DOHH2 (cell line): ENCODE results near the gene DDX5.

ENCODE experiments used
- H3F3A ChIP-seq: fragments of 200-600 bp; sonication (generic), shearing (Covaris generic); 2 replicates; pipeline ENCODE4 v1.6.0; 2016; ENCODE audit warnings: antibody characterized with exemption, mild to moderate bottlenecking; ENCODE audit not compliant: control insufficient read depth, insufficient read depth
- H3K27ac ChIP-seq: fragments of 200-600 bp; sonication (generic); 2 replicates; pipeline ENCODE4 v1.5.1; 2014; ENCODE audit warnings: low read depth, mild to moderate bottlenecking, low read length, moderate library complexity
- H3K27me3 ChIP-seq: fragments of 200-600 bp; sonication (generic); 2 replicates; pipeline ENCODE4 v1.6.1; 2014; ENCODE audit warnings: mild to moderate bottlenecking, low read length, mixed read lengths; ENCODE audit not compliant: control insufficient read depth
- H3K36me3 ChIP-seq: fragments of 200-600 bp; sonication (generic); 2 replicates; pipeline ENCODE4 v1.6.1; 2014; ENCODE audit warnings: mild to moderate bottlenecking, low read length, moderate library complexity, mixed read lengths; ENCODE audit not compliant: control insufficient read depth
- H3K4me1 ChIP-seq: fragments of 200-600 bp; sonication (generic); 2 replicates; pipeline ENCODE4 v1.6.1; 2014; ENCODE audit warnings: mild to moderate bottlenecking, low read length, mixed read lengths; ENCODE audit not compliant: control insufficient read depth
- H3K4me2 ChIP-seq: fragments of 200-600 bp; sonication (generic); 2 replicates; pipeline ENCODE4 v1.6.0; 2014; ENCODE audit warnings: mild to moderate bottlenecking, low read length, moderate library complexity
- H3K4me3 ChIP-seq: fragments of 200-600 bp; sonication (generic); 2 replicates; pipeline ENCODE4 v1.5.1; 2014; ENCODE audit warnings: mild to moderate bottlenecking, low read length, mixed read lengths
- H3K79me2 ChIP-seq: fragments of 200-600 bp; sonication (generic); 2 replicates; pipeline ENCODE4 v1.6.1; 2014; ENCODE audit warnings: mild to moderate bottlenecking, low read length, mixed read lengths; ENCODE audit not compliant: control insufficient read depth
- H3K9me2 ChIP-seq: fragments of 200-600 bp; sonication (generic); replicated peaks from 2 replicates; pipeline ENCODE4 v1.6.1; 2014; ENCODE audit warnings: mild to moderate bottlenecking, low read length, mixed read lengths; ENCODE audit not compliant: control insufficient read depth
- H3K9me3 ChIP-seq: fragments of 200-600 bp; sonication (generic); 2 replicates; pipeline ENCODE4 v1.6.1; 2014; ENCODE audit warnings: antibody characterized with exemption, low read length, mixed read lengths; ENCODE audit not compliant: control insufficient read depth, insufficient read depth
- H4K20me1 ChIP-seq: fragments of 200-600 bp; sonication (generic); 2 replicates; pipeline ENCODE4 v1.6.0; 2014; ENCODE audit warnings: low read depth, mild to moderate bottlenecking, antibody characterized with exemption, low read length, moderate library complexity; ENCODE audit not compliant: control insufficient read depth, insufficient read depth
- EZH2phosphoT487 ChIP-seq: fragments of 200-600 bp; sonication (generic); IDR thresholded peaks from 2 replicates; pipeline ENCODE4 v1.6.1; 2017; ENCODE audit warnings: borderline replicate concordance, mild to moderate bottlenecking, antibody characterized with exemption, low read length, moderate library complexity, mixed read lengths
- TF ChIP-seq, protein P1 (sequence below): fragments of 200-600 bp; sonication (generic); IDR thresholded peaks from one replicate; pipeline ENCODE4 v1.5.1; 2014; ENCODE audit warnings: antibody characterized with exemption, mild to moderate bottlenecking, low read depth, low read length; ENCODE audit not compliant: poor library complexity, severe bottlenecking

DDX5 gene

DNA sequence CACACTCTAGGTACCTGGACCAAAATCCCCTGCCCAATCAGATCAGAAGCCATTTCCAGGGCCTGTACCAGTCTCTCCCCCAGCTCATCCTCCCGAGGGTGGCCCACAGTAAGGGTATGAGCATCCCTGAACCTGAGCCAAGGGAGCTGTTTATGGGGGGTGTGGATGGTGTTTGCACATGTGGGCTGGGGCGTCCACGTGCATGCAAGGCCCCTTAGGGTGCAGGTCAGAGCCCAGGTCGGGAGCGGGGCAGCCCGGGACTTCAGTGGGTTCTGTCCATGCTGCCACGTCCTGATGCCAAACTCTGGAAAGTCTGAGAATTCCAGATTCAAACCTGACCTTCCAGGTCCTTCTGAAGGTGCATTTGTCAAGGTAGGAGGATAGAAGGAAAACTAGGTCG, 47.3 kb downstream of the DDX5 start:
- Histone ChIP-seq H4K20me1 (no peaks in the 10 kb centered on the region), H3K36me3 (peaks cover 72% of the 10 kb centered on the region), H3K27ac (no peak overlapping the region; the same call in 1 of the 2 replicates), H3K79me2 (peaks cover 33% of the 10 kb centered on the region), H3K4me2 (no peak overlapping the region), H3K27me3 (no peaks in the 10 kb centered on the region), H3K9me3 (no peaks in the 10 kb centered on the region), H3K9me2 (no peaks in the 10 kb centered on the region), H3K4me3 (no peak overlapping the region), H3K4me1 (peaks cover 49% of the 10 kb centered on the region), H3F3A (peaks cover 19% of the 10 kb centered on the region)
- TF ChIP-seq, protein P1, sequence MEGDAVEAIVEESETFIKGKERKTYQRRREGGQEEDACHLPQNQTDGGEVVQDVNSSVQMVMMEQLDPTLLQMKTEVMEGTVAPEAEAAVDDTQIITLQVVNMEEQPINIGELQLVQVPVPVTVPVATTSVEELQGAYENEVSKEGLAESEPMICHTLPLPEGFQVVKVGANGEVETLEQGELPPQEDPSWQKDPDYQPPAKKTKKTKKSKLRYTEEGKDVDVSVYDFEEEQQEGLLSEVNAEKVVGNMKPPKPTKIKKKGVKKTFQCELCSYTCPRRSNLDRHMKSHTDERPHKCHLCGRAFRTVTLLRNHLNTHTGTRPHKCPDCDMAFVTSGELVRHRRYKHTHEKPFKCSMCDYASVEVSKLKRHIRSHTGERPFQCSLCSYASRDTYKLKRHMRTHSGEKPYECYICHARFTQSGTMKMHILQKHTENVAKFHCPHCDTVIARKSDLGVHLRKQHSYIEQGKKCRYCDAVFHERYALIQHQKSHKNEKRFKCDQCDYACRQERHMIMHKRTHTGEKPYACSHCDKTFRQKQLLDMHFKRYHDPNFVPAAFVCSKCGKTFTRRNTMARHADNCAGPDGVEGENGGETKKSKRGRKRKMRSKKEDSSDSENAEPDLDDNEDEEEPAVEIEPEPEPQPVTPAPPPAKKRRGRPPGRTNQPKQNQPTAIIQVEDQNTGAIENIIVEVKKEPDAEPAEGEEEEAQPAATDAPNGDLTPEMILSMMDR = no peak
- TF ChIP-seq EZH2phosphoT487 = no peak

GRCh38 chr17:64457156-64457555, 48.9 kb downstream of the DDX5 start:
- peak overlapping the region; percentile 99 for H3K27ac ChIP-seq
- H4K20me1 ChIP-seq = no peaks in the 10 kb centered on the region
- H3K4me2 ChIP-seq = peak overlapping the region; percentile 93
- no peaks in the 10 kb centered on the region for H3K9me2 ChIP-seq
- peaks cover 78% of the 10 kb centered on the region for H3K36me3 ChIP-seq
- H3F3A ChIP-seq = peaks cover 23% of the 10 kb centered on the region
- no peaks in the 10 kb centered on the region for H3K9me3 ChIP-seq
- peak overlapping the region; percentile 74 for H3K4me3 ChIP-seq
- H3K27me3 ChIP-seq = no peaks in the 10 kb centered on the region
- peaks cover 47% of the 10 kb centered on the region for H3K79me2 ChIP-seq
- TF ChIP-seq, protein P1 = no peak
- TF ChIP-seq EZH2phosphoT487 = no peak
- peaks cover 64% of the 10 kb centered on the region for H3K4me1 ChIP-seq

DNA sequence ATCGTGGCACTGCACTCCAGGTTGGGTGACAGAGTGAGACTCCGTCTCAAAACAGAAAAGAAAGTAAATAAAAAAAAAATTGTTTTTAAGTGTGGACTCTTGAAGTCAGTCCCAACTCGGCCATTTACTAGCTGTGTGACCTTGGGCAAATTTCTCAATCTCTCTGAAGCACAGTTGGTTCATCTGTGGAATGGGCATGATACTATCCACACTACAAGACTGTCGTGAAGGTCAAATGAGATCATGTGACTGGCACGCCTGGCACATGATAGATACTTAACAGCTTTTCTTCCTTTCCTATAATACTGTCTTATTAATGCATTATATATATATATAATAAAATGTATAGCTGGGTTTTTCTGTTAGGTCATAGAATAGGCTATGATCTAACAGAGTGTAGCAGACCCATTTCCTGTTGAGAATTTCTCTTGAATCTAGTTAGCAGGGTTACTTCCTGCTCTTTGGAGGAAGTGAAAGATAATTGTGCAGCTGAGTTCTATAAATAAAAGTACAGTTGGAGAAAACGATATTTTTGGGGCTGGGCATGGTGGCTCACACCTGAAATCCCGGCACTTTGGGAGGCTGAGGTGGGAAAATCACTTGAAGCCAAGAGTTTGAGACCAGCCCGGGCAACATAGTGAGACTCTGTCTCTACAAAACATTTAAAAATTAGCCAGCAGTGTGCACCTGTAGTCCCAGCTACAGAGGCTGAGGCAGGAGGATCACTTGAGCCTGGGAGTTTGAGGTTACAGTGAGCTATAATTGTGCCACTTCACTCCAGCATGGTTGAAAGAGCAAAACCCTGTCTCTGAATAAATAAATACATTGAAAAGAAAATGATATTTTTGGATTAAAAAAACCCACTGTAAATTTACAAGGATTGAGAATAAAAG, 49.9 kb downstream of the DDX5 start:
- Histone ChIP-seq H3K9me2 (no peaks in the 10 kb centered on the region), H3F3A (peaks cover 23% of the 10 kb centered on the region), H3K27ac (peak overlapping the region; percentile 99), H3K27me3 (no peaks in the 10 kb centered on the region), H3K4me1 (peaks cover 72% of the 10 kb centered on the region), H3K4me3 (peak overlapping the region; percentile 74), H3K79me2 (peaks cover 55% of the 10 kb centered on the region), H3K36me3 (peaks cover 76% of the 10 kb centered on the region), H4K20me1 (no peaks in the 10 kb centered on the region), H3K9me3 (no peaks in the 10 kb centered on the region), H3K4me2 (peak overlapping the region; percentile 93)
- TF ChIP-seq EZH2phosphoT487 = no peak
- TF ChIP-seq, protein P1 = no peak
